Measurements from ENCODE around the gene PITPNC1. TPM values are rescaled to one million over a fixed set of nuclear protein-coding genes. Genes with fewer than 3 reads are reported as not detected.
A peak's percentile ranks its signal among the peaks of the same experiment; 100 is the strongest.
"Not testable (repeated sequence)": the region's sequence is repeated elsewhere in the genome, so short reads cannot be mapped to it uniquely, and the experiment has no call there.

The PITPNC1 gene
- total RNA-seq, 2 donors from 2014 or later = 12.5 to 18.1 TPM

DNA sequence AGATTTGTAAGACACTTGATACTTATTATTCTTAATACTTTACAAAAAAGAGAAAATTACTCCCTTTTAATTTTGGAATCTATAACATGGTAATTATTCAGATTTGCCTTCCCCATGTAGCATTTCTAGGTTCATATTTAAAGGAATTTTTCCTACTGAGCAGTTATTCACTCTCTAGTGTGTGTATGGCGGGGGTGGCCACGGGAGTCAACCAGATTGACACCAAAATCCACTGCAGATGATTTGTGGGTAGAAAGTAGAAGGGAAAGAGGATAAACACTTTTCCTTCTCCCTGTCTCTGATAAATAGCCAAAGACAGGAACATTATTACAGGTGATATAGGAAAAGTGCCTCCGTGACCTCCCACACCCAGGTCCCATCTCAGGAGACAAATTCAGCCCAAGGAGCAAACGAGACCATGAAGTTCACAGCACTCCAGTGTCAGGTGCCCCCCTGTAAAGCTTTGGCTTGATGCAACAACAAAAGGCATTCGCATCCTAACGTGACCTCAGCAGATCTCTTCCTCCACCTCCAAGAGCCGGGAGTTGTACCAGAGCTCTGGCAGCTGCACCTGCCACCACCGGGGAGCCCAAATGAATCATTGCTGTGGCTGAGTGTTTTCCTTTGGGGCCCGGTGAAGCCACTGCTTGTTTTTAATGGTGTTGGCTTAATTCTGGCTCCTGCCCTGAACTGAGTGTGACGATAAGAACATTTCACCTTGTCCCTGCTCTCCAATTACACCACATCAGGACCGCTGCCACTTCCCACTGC is 248.0 kb downstream of the PITPNC1 start:
- H3K27me3 ChIP-seq = no peaks in the 10 kb centered on the region
- H3K27ac ChIP-seq = no peak overlapping the region
- TF ChIP-seq, protein P1, sequence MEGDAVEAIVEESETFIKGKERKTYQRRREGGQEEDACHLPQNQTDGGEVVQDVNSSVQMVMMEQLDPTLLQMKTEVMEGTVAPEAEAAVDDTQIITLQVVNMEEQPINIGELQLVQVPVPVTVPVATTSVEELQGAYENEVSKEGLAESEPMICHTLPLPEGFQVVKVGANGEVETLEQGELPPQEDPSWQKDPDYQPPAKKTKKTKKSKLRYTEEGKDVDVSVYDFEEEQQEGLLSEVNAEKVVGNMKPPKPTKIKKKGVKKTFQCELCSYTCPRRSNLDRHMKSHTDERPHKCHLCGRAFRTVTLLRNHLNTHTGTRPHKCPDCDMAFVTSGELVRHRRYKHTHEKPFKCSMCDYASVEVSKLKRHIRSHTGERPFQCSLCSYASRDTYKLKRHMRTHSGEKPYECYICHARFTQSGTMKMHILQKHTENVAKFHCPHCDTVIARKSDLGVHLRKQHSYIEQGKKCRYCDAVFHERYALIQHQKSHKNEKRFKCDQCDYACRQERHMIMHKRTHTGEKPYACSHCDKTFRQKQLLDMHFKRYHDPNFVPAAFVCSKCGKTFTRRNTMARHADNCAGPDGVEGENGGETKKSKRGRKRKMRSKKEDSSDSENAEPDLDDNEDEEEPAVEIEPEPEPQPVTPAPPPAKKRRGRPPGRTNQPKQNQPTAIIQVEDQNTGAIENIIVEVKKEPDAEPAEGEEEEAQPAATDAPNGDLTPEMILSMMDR (IDR thresholded peaks at IDR 0.05) = no peak
- no peaks in the 10 kb centered on the region for H3K36me3 ChIP-seq
- no peak for DNase-seq (ENCODE audit: low spot score)
- H3K4me1 ChIP-seq = peaks cover 0 to 8% of the 10 kb centered on the region in 2 donors
- no peak overlapping the region for H3K4me3 ChIP-seq
- no peaks in the 10 kb centered on the region for H3K9me3 ChIP-seq

DNA sequence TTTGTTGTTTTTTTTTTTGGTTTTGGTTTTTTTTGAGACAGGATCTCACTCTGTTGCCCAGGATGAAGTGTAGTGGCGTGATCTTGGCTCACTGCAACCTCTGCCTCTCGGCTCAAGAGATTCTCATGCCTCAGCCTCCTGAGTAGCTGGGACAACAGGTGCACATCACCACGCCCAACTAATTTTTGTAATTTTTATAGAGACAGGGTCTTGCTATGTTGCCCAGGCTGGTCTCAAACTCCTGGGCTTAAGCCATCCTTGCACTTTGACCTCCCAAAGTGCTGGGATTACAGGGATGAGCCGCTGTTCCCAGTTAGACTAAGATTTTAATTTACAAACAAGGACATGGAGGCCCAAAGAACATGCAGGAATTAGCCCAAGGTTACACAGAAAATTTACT is 248.9 kb downstream of the PITPNC1 start:
- no peak for DNase-seq (ENCODE audit: low spot score)
- TF ChIP-seq, protein P1 (IDR thresholded peaks at IDR 0.05) = no peak
- H3K4me3 ChIP-seq = no peak overlapping the region
- H3K9me3 ChIP-seq = no peaks in the 10 kb centered on the region
- H3K27ac ChIP-seq = no peak overlapping the region
- no peaks in the 10 kb centered on the region for H3K27me3 ChIP-seq
- H3K36me3 ChIP-seq = no peaks in the 10 kb centered on the region
- peaks cover 0 to 8% of the 10 kb centered on the region in 2 donors for H3K4me1 ChIP-seq

DNA sequence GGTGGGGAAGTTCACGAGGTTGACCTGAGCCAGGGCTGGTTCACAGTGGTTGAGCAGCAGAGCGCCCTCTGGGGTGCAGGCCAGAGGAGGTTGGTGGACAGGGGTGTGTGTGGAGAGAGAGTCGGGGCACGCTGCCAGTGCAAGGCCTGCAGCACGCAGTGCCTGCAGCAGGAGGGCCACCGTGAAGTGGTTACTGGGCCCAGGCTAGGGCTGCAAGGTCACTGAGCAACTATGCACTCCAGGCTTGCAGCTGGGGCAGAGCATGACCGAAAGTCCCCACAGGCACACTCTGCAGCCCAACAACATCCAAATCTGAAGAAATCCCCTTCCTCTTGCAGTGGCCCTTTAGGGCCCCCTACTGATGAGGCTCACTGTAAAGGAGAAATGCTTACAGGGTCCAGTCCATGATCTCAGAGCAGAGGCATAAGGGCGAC is 251.5 kb downstream of the PITPNC1 start:
- Histone ChIP-seq H3K36me3 (no peaks in the 10 kb centered on the region), H3K4me1 (peaks cover 0 to 14% of the 10 kb centered on the region in 2 donors), H3K9me3 (no peaks in the 10 kb centered on the region), H3K4me3 (no peak overlapping the region), H3K27me3 (no peaks in the 10 kb centered on the region), H3K27ac (no peak overlapping the region)
- TF ChIP-seq, protein P1 (IDR thresholded peaks at IDR 0.05) = peak in 1 of 2 donors; percentile 35
- DNase-seq (ENCODE audit: low spot score) = no peak

DNA sequence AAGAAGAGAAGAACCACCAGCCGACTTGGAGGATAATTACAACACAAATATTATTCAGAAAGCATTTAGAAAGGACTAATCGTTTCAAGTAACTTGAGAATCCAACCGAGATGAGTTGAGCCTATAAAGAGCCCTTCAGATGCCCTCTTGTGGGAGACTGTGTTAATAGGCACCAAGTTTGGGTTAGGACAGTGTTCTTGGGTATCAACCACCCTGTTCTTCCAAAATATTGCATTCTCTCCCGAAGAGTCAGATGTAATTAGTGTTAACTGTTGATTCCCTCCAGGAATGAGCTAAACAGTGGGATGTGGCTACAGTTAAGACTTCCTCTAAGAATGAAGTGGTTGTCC is 252.9 kb downstream of the PITPNC1 start:
- Histone ChIP-seq H3K36me3 (no peaks in the 10 kb centered on the region), H3K4me1 (peaks cover 0 to 14% of the 10 kb centered on the region in 2 donors), H3K9me3 (no peaks in the 10 kb centered on the region), H3K27me3 (no peaks in the 10 kb centered on the region), H3K4me3 (no peak overlapping the region), H3K27ac (peak overlapping the region in 1 of 2 donors; percentile 31)
- TF ChIP-seq, protein P1 (IDR thresholded peaks at IDR 0.05) = peak in 1 of 2 donors; percentile 65
- DNase-seq (ENCODE audit: low spot score) = no peak

DNA sequence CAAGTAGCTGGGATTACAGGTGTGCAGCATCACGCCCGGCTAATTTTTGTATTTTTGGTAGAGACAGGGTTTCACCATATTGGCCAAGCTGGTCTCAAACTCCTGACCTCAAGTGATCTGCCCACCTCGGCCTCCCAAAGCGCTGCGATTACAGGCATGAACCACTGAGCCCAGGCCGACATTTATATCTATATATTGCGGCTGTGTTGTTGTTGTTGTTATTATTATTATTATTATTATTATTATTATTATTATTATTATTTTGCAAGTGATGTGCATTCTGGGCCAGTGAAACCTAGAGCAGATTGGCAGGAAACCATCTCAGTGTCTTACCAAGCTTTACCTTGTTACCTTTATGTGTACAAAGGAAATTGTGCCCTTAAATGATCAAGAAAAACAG is 253.8 kb downstream of the PITPNC1 start:
- H3K27me3 ChIP-seq; DNase-seq (ENCODE audit: low spot score); H3K4me3 ChIP-seq: not testable (repeated sequence)

DNA sequence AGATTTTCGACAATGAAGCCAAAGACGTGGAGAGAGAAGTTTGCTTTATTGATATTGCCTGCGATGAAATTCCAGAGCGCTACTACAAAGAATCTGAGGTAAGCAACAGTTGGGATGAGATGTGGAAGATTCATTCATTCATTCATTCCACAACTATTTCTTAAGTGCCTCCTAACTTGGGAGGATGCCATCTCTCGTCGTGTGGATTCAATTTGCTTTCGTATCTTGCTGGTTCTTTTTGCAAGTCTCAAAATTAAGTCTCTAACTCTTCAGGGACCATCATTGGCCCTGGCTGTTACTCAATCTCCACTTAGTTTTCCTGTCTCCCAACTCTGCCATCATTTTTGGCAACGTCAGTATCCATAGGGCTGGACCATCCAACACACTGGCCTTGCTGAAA is 255.1 kb downstream of the PITPNC1 start:
- peaks cover 0 to 24% of the 10 kb centered on the region in 2 donors for H3K4me1 ChIP-seq
- no peak for DNase-seq (ENCODE audit: low spot score)
- no peaks in the 10 kb centered on the region for H3K9me3 ChIP-seq
- TF ChIP-seq, protein P1 (IDR thresholded peaks at IDR 0.05) = no peak
- H3K27me3 ChIP-seq = no peaks in the 10 kb centered on the region
- no peak overlapping the region for H3K4me3 ChIP-seq
- H3K36me3 ChIP-seq = no peaks in the 10 kb centered on the region
- no peak overlapping the region for H3K27ac ChIP-seq

More for the DNA sequence above, 253.8 kb downstream of the PITPNC1 start:
- H3K4me1 ChIP-seq = peaks cover 0 to 14% of the 10 kb centered on the region in 2 donors
- H3K9me3 ChIP-seq, H3K27ac ChIP-seq, H3K36me3 ChIP-seq: not testable (repeated sequence)

All from right atrium auricular region (tissue), 2 donors.